IPS-18c (cell line): ENCODE data around the gene WDR74.

Experiments used
- H3K4me3 ChIP-seq: 2 replicates; pipeline ENCODE4 v1.7.0; 2013; ENCODE audit warnings: low read depth, mild to moderate bottlenecking, low read length, moderate library complexity; ENCODE audit not compliant: insufficient read depth
- H3K9me3 ChIP-seq: one replicate; pipeline ENCODE4 v1.6.1; 2013; ENCODE audit warnings: mild to moderate bottlenecking, low read length, moderate library complexity; ENCODE audit not compliant: control insufficient read depth, insufficient read depth

WDR74 gene

GRCh38 chr11:62787005-62787759, 52.2 kb downstream of the WDR74 start, which contains the start of gene TMEM179B:
TMEM179B (plus strand) TSS chr11:62787402; CDS start chr11:62787432, 30 bp downstream.
- Histone ChIP-seq H3K9me3 (no peaks in the 10 kb centered on the region), H3K4me3 (peak within 1 kb of the TSS; percentile 91)

GRCh38 chr11:62786318-62787004, 52.9 kb downstream of the WDR74 start:
- peak overlapping the region; percentile 91 for H3K4me3 ChIP-seq
- H3K9me3 ChIP-seq: no peaks in the 10 kb centered on the region
